Limb (tissue), 2 donors: ENCODE data around the gene IQSEC3.
"Not testable (repeated sequence)": the region's sequence is repeated elsewhere in the genome, so short reads cannot be mapped to it uniquely, and the experiment has no call there.

Experiments
- DNase-seq, 2 donors: peaks; one replicate each; pipeline ENCODE4 v3.0.0-alpha.2; 2016; ENCODE audit errors: extremely low spot score in 2 of 2

The IQSEC3 gene

GRCh38 chr12:177336-177979, 110.9 kb downstream of the IQSEC3 start:
- no peak for DNase-seq

- DNase-seq = no peak
Observed at GRCh38 chr12:177980-178828, 111.6 kb downstream of the IQSEC3 start.

- DNase-seq = no peak
Observed at GRCh38 chr12:178829-179109, 112.2 kb downstream of the IQSEC3 start.

- no peak for DNase-seq
Observed at GRCh38 chr12:179131-179884, 112.7 kb downstream of the IQSEC3 start.

- no peak for DNase-seq
Observed at GRCh38 chr12:179885-180284, 113.3 kb downstream of the IQSEC3 start.

GRCh38 chr12:180445-180844, 113.9 kb downstream of the IQSEC3 start:
- DNase-seq = no peak

- DNase-seq = no peak
Observed at GRCh38 chr12:181921-182320, 115.4 kb downstream of the IQSEC3 start.

- DNase-seq = no peak
Observed at GRCh38 chr12:182381-182892, 115.9 kb downstream of the IQSEC3 start.

GRCh38 chr12:184811-185575, 118.4 kb downstream of the IQSEC3 start:
- DNase-seq = no peak

- DNase-seq = no peak
Observed at GRCh38 chr12:185576-185955, 119.0 kb downstream of the IQSEC3 start.

- no peak for DNase-seq
Observed at GRCh38 chr12:186006-186625, 119.5 kb downstream of the IQSEC3 start.

GRCh38 chr12:187986-188909, 121.7 kb downstream of the IQSEC3 start:
- not testable (repeated sequence) for DNase-seq

GRCh38 chr12:188910-189621, 122.5 kb downstream of the IQSEC3 start:
- peak; percentile 55 to 83 for DNase-seq

GRCh38 chr12:189622-189962, 123.0 kb downstream of the IQSEC3 start:
- DNase-seq = no peak

GRCh38 chr12:190881-191280, 124.3 kb downstream of the IQSEC3 start:
- DNase-seq = no peak

- DNase-seq = no peak
Observed at GRCh38 chr12:191541-191940, 125.0 kb downstream of the IQSEC3 start.

GRCh38 chr12:193261-193660, 126.7 kb downstream of the IQSEC3 start:
- DNase-seq = no peak

- DNase-seq = no peak
Observed at GRCh38 chr12:194276-194675, 127.7 kb downstream of the IQSEC3 start.

GRCh38 chr12:195156-195555, 128.6 kb downstream of the IQSEC3 start:
- DNase-seq = no peak
